GM06990 (cell line): ENCODE results near the gene DMXL1.
"Not testable (repeated sequence)": the region's sequence is repeated elsewhere in the genome, so short reads cannot be mapped to it uniquely, and the experiment has no call there.

Experiments
- DNase-seq: peaks from one replicate; pipeline ENCODE4 v3.0.0-alpha.2; 2011; ENCODE audit not compliant: insufficient read length; ENCODE audit errors: extremely low read depth
- H3K27me3 ChIP-seq: replicated peaks from 2 replicates; pipeline ENCODE4 v1.6.0; 2011; ENCODE audit warnings: low read length; ENCODE audit not compliant: control insufficient read depth, insufficient read depth
- H3K36me3 ChIP-seq: 2 replicates; pipeline ENCODE4 v1.5.1; 2011; ENCODE audit warnings: low read length; ENCODE audit not compliant: control insufficient read depth, insufficient read depth
- H3K4me3 ChIP-seq: replicated peaks from 2 replicates; pipeline ENCODE4 v1.5.1; 2011; ENCODE audit warnings: low read depth, mild to moderate bottlenecking, control low read depth, low read length
- CTCF ChIP-seq: IDR thresholded peaks from 2 replicates; pipeline ENCODE4 v1.5.1; 2011; ENCODE audit warnings: low read length, control low read depth, mild to moderate bottlenecking, inconsistent platforms; ENCODE audit not compliant: insufficient read depth, poor library complexity, severe bottlenecking

DMXL1 gene

GRCh38 chr5:119220576-119221197, 149.8 kb downstream of the DMXL1 start:
- Histone ChIP-seq H3K4me3 (no peak overlapping the region), H3K36me3 (peaks cover 2% of the 10 kb centered on the region; the same call in 1 of the 2 replicates), H3K27me3 (no peaks in the 10 kb centered on the region)
- peak; percentile 3 for DNase-seq
- no peak for TF ChIP-seq CTCF

- DNase-seq, result no peak
- Histone ChIP-seq H3K4me3 (no peak overlapping the region), H3K36me3 (peaks cover 2% of the 10 kb centered on the region; the same call in 1 of the 2 replicates), H3K27me3 (no peaks in the 10 kb centered on the region)
- no peak for TF ChIP-seq CTCF
Measured at GRCh38 chr5:119221330-119221729, 150.4 kb downstream of the DMXL1 start.

GRCh38 chr5:119229950-119230349, 159.1 kb downstream of the DMXL1 start:
- no peaks in the 10 kb centered on the region; the same call in 1 of the 2 replicates for H3K36me3 ChIP-seq
- DNase-seq, result no peak
- no peak for TF ChIP-seq CTCF

GRCh38 chr5:119238265-119239118, 167.6 kb downstream of the DMXL1 start:
- Histone ChIP-seq H3K4me3 (no peak overlapping the region), H3K36me3 (peaks cover 2% of the 10 kb centered on the region; the same call in 1 of the 2 replicates), H3K27me3 (no peaks in the 10 kb centered on the region)
- DNase-seq, result no peak
- no peak for TF ChIP-seq CTCF

More at GRCh38 chr5:119229950-119230349, 159.1 kb downstream of the DMXL1 start:
- no peaks in the 10 kb centered on the region for H3K27me3 ChIP-seq
- no peak overlapping the region for H3K4me3 ChIP-seq

- peaks cover 2% of the 10 kb centered on the region; the same call in 1 of the 2 replicates for H3K36me3 ChIP-seq
- no peak overlapping the region for H3K4me3 ChIP-seq
- no peak for DNase-seq
- no peaks in the 10 kb centered on the region for H3K27me3 ChIP-seq
- TF ChIP-seq CTCF, result no peak
Measured at GRCh38 chr5:119239119-119239417, 168.2 kb downstream of the DMXL1 start.

GRCh38 chr5:119239826-119240225, 168.9 kb downstream of the DMXL1 start:
- not testable (repeated sequence) for DNase-seq, H3K4me3 ChIP-seq, H3K27me3 ChIP-seq, H3K36me3 ChIP-seq
